GM12891 (cell line): ENCODE results near the gene PQBP1.

ENCODE experiments used
- POLR2A ChIP-seq: IDR thresholded peaks from 2 replicates; pipeline ENCODE4 v1.6.1; 2011; ENCODE audit warnings: low read depth, low read length, control low read depth
- POLR2AphosphoS5 ChIP-seq: IDR thresholded peaks from 2 replicates; pipeline ENCODE4 v1.6.1; 2011; ENCODE audit warnings: low read depth, low read length, control low read depth
- POU2F2 ChIP-seq: IDR thresholded peaks from 2 replicates; pipeline ENCODE4 v1.6.1; 2011; ENCODE audit warnings: low read depth, mild to moderate bottlenecking, control low read depth, low read length, moderate library complexity
- SPI1 ChIP-seq: IDR thresholded peaks from 2 replicates; pipeline ENCODE4 v1.6.1; 2011; ENCODE audit warnings: low read depth, low read length, control low read depth
- TAF1 ChIP-seq: IDR thresholded peaks from 2 replicates; pipeline ENCODE4 v1.6.1; 2011; ENCODE audit warnings: low read depth, low read length, control low read depth

DNA sequence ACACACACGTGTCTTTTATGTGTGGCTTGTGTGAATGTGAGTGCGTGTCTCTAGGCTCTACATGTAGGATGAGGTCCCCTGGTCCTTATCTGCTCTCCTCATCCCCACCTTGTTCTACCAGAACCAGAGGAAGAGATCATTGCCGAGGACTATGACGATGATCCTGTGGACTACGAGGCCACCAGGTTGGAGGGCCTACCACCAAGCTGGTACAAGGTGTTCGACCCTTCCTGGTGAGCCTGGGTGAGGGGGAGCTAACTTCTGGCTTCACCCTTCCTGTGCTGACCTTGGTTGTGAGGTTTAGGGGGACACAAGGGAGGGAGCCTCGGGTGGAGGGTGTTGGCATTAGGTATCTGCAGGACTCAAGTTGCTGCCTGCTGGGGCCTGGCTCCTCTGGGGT lies 3.3 kb downstream of the PQBP1 start:
- no peak for TF ChIP-seq POLR2A
- TF ChIP-seq TAF1, result no peak
- TF ChIP-seq POU2F2, result no peak
- no peak for TF ChIP-seq POLR2AphosphoS5
- TF ChIP-seq SPI1, result no peak
